Brain microvascular endothelial cell (primary cell): ENCODE measurements around the gene LRRC49.

Source experiments
- DNase-seq: peaks from one replicate; pipeline ENCODE4 v3.0.0-alpha.2; 2020
- H3K27ac ChIP-seq: fragments of 250-450 bp; sonication (Bioruptor Pico); 2 replicates; pipeline ENCODE4 v1.5.1; 2020; ENCODE audit warnings: mild to moderate bottlenecking, moderate library complexity
- H3K27me3 ChIP-seq: fragments of 250-450 bp; sonication (Bioruptor Pico); replicated peaks from 2 replicates; pipeline ENCODE4 v1.5.1; 2020; ENCODE audit warnings: mild to moderate bottlenecking
- H3K36me3 ChIP-seq: fragments of 250-450 bp; sonication (Bioruptor Pico); replicated peaks from 2 replicates; pipeline ENCODE4 v1.5.1; 2020; ENCODE audit warnings: mild to moderate bottlenecking
- H3K4me3 ChIP-seq: 2 replicates; pipeline ENCODE4 v1.5.1; 2011; ENCODE audit warnings: low read depth, mild to moderate bottlenecking, control low read depth, low read length, moderate library complexity
- in situ Hi-C: cut with HindIII; loops from 2 replicates; pipeline ENCODE4 v1.10.0; 2017; ENCODE audit warnings: low sequenced_read_pairs, low pct_ligation_motif_present
- TF ChIP-seq, protein P1 (sequence below): IDR thresholded peaks from 2 replicates; pipeline ENCODE4 v1.5.1; 2011; ENCODE audit warnings: low read depth, mild to moderate bottlenecking, moderate library complexity, low read length, control low read depth, inconsistent platforms; ENCODE audit errors: missing control alignments

LRRC49 gene

DNA sequence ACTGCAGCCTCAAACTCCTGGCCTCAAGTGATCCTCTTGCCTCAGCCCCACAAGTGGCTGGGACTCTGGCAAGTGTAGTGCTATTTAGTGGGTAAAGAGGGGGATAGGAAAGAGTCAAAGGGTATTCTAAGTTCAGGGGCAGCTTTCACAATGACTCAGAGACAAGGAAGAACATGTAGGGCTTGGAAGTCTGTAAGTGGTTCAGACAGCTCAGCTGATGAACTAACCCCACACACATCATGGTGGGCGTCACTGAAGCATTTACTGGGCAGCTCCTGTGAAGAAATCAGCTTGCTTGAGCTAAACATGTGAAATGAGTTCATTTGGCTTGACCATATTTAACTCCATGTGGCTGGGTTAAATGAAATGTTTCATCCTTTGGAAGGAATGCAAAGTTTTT lies 188.1 kb downstream of the LRRC49 start:
- DNase-seq = peak; percentile 97
- Histone ChIP-seq H3K27me3 (no peaks in the 10 kb centered on the region), H3K36me3 (no peaks in the 10 kb centered on the region), H3K27ac (peak overlapping the region; percentile 97), H3K4me3 (no peak overlapping the region)
- in situ Hi-C loops = no loop called here
- TF ChIP-seq, protein P1, sequence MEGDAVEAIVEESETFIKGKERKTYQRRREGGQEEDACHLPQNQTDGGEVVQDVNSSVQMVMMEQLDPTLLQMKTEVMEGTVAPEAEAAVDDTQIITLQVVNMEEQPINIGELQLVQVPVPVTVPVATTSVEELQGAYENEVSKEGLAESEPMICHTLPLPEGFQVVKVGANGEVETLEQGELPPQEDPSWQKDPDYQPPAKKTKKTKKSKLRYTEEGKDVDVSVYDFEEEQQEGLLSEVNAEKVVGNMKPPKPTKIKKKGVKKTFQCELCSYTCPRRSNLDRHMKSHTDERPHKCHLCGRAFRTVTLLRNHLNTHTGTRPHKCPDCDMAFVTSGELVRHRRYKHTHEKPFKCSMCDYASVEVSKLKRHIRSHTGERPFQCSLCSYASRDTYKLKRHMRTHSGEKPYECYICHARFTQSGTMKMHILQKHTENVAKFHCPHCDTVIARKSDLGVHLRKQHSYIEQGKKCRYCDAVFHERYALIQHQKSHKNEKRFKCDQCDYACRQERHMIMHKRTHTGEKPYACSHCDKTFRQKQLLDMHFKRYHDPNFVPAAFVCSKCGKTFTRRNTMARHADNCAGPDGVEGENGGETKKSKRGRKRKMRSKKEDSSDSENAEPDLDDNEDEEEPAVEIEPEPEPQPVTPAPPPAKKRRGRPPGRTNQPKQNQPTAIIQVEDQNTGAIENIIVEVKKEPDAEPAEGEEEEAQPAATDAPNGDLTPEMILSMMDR = no peak

DNA sequence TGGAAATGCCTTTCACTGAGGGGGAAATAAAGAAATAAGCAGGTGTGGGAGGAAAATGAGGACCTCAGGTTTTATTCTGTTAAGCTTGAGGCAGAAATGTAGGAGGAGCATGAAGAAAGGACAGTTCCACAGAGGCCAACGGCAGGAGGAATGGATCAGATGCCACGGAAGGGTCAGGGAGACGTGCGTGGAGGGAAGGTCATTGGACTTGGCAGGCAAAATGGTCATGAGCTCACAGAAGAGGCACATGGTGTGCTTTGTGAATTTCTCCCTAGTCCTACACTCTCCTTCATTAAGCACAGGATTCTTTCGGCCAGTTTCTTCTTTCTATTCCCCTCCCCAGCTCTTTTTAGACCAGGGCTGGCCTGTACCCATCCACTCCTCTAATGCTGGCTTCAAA lies 190.2 kb downstream of the LRRC49 start:
- no peaks in the 10 kb centered on the region for H3K27me3 ChIP-seq
- in situ Hi-C loops = no loop called here
- no peak overlapping the region for H3K4me3 ChIP-seq
- peak overlapping the region; percentile 97 for H3K27ac ChIP-seq
- no peak for DNase-seq
- TF ChIP-seq, protein P1 = no peak
- no peaks in the 10 kb centered on the region for H3K36me3 ChIP-seq

- TF ChIP-seq, protein P1 = no peak
- no peaks in the 10 kb centered on the region for H3K27me3 ChIP-seq
- H3K4me3 ChIP-seq = no peak overlapping the region
- no peaks in the 10 kb centered on the region for H3K36me3 ChIP-seq
- in situ Hi-C loops = no loop called here
- peak; percentile 91 for DNase-seq
- peak overlapping the region; percentile 97 for H3K27ac ChIP-seq
Observed at GRCh38 chr15:71083349-71083748, 190.7 kb downstream of the LRRC49 start.

- in situ Hi-C loops = no loop called here
- no peak overlapping the region for H3K4me3 ChIP-seq
- no peaks in the 10 kb centered on the region for H3K36me3 ChIP-seq
- TF ChIP-seq, protein P1 = no peak
- no peak for DNase-seq
- H3K27ac ChIP-seq = no peak overlapping the region
- H3K27me3 ChIP-seq = no peaks in the 10 kb centered on the region
Observed at GRCh38 chr15:71084264-71084663, 191.6 kb downstream of the LRRC49 start.

GRCh38 chr15:71085809-71086208 lies 193.2 kb downstream of the LRRC49 start:
- H3K4me3 ChIP-seq = no peak overlapping the region
- in situ Hi-C loops = no loop called here
- TF ChIP-seq, protein P1 = no peak
- DNase-seq = no peak
- H3K36me3 ChIP-seq = no peaks in the 10 kb centered on the region
- no peaks in the 10 kb centered on the region for H3K27me3 ChIP-seq
- no peak overlapping the region for H3K27ac ChIP-seq

DNA sequence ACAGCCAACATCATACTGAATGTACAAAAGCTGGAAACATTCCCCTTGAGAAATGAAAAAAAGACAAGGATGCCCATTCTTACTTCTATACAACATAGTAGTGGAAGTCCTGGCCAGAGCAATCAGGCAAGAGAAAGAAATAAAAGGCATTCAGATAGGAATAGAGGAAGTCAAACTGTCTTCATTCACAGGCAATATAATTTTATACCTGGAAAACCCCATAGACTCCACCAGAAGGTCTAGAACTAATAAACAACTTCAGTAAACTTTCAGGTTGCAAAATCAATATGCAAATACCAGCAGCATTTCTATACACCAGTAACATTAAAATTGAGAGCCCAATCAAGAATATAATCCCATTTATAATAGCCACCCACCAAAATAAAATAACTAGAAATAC lies 195.5 kb downstream of the LRRC49 start:
- no peak for DNase-seq
- in situ Hi-C loops = no loop called here
- no peaks in the 10 kb centered on the region for H3K27me3 ChIP-seq
- no peak overlapping the region for H3K27ac ChIP-seq
- H3K4me3 ChIP-seq = no peak overlapping the region
- no peaks in the 10 kb centered on the region for H3K36me3 ChIP-seq
- TF ChIP-seq, protein P1 = no peak
